Liver (tissue), 9 donors: ENCODE data around the gene PIGR. TPM values are rescaled to one million over a fixed set of nuclear protein-coding genes. Genes with fewer than 3 reads are reported as not detected.

ENCODE experiments used
- DNase-seq: peaks from one replicate; pipeline ENCODE4 v3.0.0-alpha.2; 2017; ENCODE audit warnings: low spot score
- H3K27ac ChIP-seq, 2 donors: one replicate each; pipeline ENCODE4 v1.7.0; 2013; ENCODE audit warnings: inconsistent platforms in 2 of 2, low read length in 2 of 2, control low read depth in 1 of 2, low read depth in 1 of 2, mild to moderate bottlenecking in 1 of 2
- H3K27me3 ChIP-seq, 4 donors: one replicate each; pipeline versions ENCODE4 v1.6.1 to v1.7.0; 2013; ENCODE audit warnings: low read length in 3 of 4, inconsistent platforms in 1 of 4, mild to moderate bottlenecking in 1 of 4, moderate library complexity in 1 of 4; ENCODE audit not compliant: control insufficient read depth in 4 of 4, insufficient read depth in 4 of 4
- H3K36me3 ChIP-seq, 4 donors: one replicate each; pipeline versions ENCODE4 v1.6.1 to v1.7.0; 2013; ENCODE audit warnings: low read length in 3 of 4, mild to moderate bottlenecking in 3 of 4, low read depth in 1 of 4, moderate library complexity in 1 of 4; ENCODE audit not compliant: control insufficient read depth in 4 of 4, insufficient read depth in 3 of 4
- H3K4me1 ChIP-seq, 4 donors: one replicate each; pipeline versions ENCODE4 v1.6.1 to v1.7.0; 2013; ENCODE audit warnings: low read length in 3 of 4, mild to moderate bottlenecking in 3 of 4, moderate library complexity in 1 of 4; ENCODE audit not compliant: control insufficient read depth in 4 of 4, insufficient read depth in 4 of 4
- H3K4me3 ChIP-seq, 3 donors: one replicate each; pipeline versions ENCODE4 v1.6.1 to v1.7.0; 2013; ENCODE audit warnings: low read length in 3 of 3, control low read depth in 1 of 3, low read depth in 1 of 3, mild to moderate bottlenecking in 1 of 3
- H3K9ac ChIP-seq, 2 donors: one replicate each; pipeline ENCODE4 v1.7.0; 2013; ENCODE audit warnings: low read length in 2 of 2, mild to moderate bottlenecking in 2 of 2, moderate library complexity in 2 of 2, control low read depth in 1 of 2, low read depth in 1 of 2
- H3K9me3 ChIP-seq, 4 donors: one replicate each; pipeline versions ENCODE4 v1.6.1 to v1.7.0; 2013; ENCODE audit warnings: low read length in 3 of 4; ENCODE audit not compliant: control insufficient read depth in 4 of 4
- EGR1 ChIP-seq, 2 donors: IDR thresholded peaks; 2 replicates each; pipeline ENCODE4 v1.6.1; 2016 to 2018; ENCODE audit warnings: antibody characterized with exemption in 2 of 2, low read depth in 2 of 2
- FOXA1 ChIP-seq: IDR thresholded peaks from 2 replicates; pipeline ENCODE4 v1.6.1; 2016; ENCODE audit warnings: antibody characterized with exemption
- FOXA2 ChIP-seq: IDR thresholded peaks from 2 replicates; pipeline ENCODE4 v1.6.1; 2016; ENCODE audit warnings: antibody characterized with exemption
- GABPA ChIP-seq, 2 donors: IDR thresholded peaks in 1 of 2; conservative IDR thresholded peaks in 1 of 2; 2 replicates each; pipeline ENCODE4 v1.6.1; 2016; ENCODE audit warnings: antibody characterized with exemption in 2 of 2, mild to moderate bottlenecking in 1 of 2, moderate library complexity in 1 of 2
- HNF4A ChIP-seq, 2 donors: conservative IDR thresholded peaks; 2 replicates each; pipeline ENCODE4 v1.6.1; 2016; ENCODE audit warnings: antibody characterized with exemption in 2 of 2, mild to moderate bottlenecking in 2 of 2
- HNF4G ChIP-seq: IDR thresholded peaks from 2 replicates; pipeline ENCODE4 v1.6.1; 2016; ENCODE audit warnings: antibody characterized with exemption
- JUND ChIP-seq, 2 donors: IDR thresholded peaks; 2 replicates each; pipeline ENCODE4 v1.6.1; 2016; ENCODE audit warnings: antibody characterized with exemption in 2 of 2
- NR2F2 ChIP-seq: IDR thresholded peaks from 2 replicates; pipeline ENCODE4 v1.6.1; 2016; ENCODE audit warnings: antibody characterized with exemption
- RAD21 ChIP-seq, 2 donors: IDR thresholded peaks; 2 replicates each; pipeline ENCODE4 v1.6.1; 2016; ENCODE audit warnings: antibody characterized with exemption in 2 of 2, mild to moderate bottlenecking in 2 of 2
- RXRA ChIP-seq, 2 donors: IDR thresholded peaks; 2 replicates each; pipeline ENCODE4 v1.6.1; 2017 to 2018; ENCODE audit warnings: antibody characterized with exemption in 2 of 2, mild to moderate bottlenecking in 1 of 2
- SP1 ChIP-seq: IDR thresholded peaks from 2 replicates; pipeline ENCODE4 v1.6.1; 2018; ENCODE audit warnings: antibody characterized with exemption, mild to moderate bottlenecking
- TAF1 ChIP-seq: conservative IDR thresholded peaks from 2 replicates; pipeline ENCODE4 v1.6.1; 2016; ENCODE audit warnings: antibody characterized with exemption, mild to moderate bottlenecking
- YY1 ChIP-seq: IDR thresholded peaks from 2 replicates; pipeline ENCODE4 v1.6.1; 2016; ENCODE audit warnings: antibody characterized with exemption, mild to moderate bottlenecking
- WGBS: extraction: QIAGEN DNeasy Blood & Tissue Kit; methylation state at CpG from one replicate; pipeline ENCODE4 v1.1.7; 2013; 5-methylcytosine and 5-hydroxymethylcytosine counted together
- polyA plus RNA-seq, 2 donors: library from polyadenylated mRNA; stranded (reverse) in 1 of 2; unstranded in 1 of 2; fragments of 200-250 nt in 1 of 2; fragments of >200 nt in 1 of 2; fragmentation: Nextera tagmentation in 1 of 2; extraction: Ambion mirVana in 1 of 2; gene quantifications; one replicate each; pipeline versions ENCODE4 v1.2.1 to v1.2.3, GENCODE V29; 2013 to 2015
- total RNA-seq, 2 donors: library from RNA; depleted of rRNA; stranded (reverse); fragments of >200 nt; gene quantifications; one replicate each; pipeline ENCODE4 v1.2.3, GENCODE V29; 2014
- TF ChIP-seq, protein P1 (sequence below): fragments of 150-350 bp; IDR thresholded peaks from 2 replicates; pipeline ENCODE4 v1.5.1; 2017; ENCODE audit warnings: improper control_type of control experiment, low read depth, low read length; ENCODE audit not compliant: missing input control
- TF ChIP-seq, protein P2 (sequence below): IDR thresholded peaks from 2 replicates; pipeline ENCODE4 v1.6.1; 2016; ENCODE audit warnings: antibody characterized with exemption
- TF ChIP-seq, protein P3 (sequence below): IDR thresholded peaks from 2 replicates; pipeline ENCODE4 v1.6.1; 2016; ENCODE audit warnings: antibody characterized with exemption
- TF ChIP-seq, protein P4 (sequence below): IDR thresholded peaks from 2 replicates; pipeline ENCODE4 v1.6.1; 2016; ENCODE audit warnings: antibody characterized with exemption
- donor health status: healthy.
- donor health status: healthy.
- donor health status: healthy.
- donor health status: healthy.
- donor health status: healthy.

PIGR gene
- total and polyA plus RNA-seq, 4 donors: 0.09 to 43.3 (median 14.1) TPM

DNA sequence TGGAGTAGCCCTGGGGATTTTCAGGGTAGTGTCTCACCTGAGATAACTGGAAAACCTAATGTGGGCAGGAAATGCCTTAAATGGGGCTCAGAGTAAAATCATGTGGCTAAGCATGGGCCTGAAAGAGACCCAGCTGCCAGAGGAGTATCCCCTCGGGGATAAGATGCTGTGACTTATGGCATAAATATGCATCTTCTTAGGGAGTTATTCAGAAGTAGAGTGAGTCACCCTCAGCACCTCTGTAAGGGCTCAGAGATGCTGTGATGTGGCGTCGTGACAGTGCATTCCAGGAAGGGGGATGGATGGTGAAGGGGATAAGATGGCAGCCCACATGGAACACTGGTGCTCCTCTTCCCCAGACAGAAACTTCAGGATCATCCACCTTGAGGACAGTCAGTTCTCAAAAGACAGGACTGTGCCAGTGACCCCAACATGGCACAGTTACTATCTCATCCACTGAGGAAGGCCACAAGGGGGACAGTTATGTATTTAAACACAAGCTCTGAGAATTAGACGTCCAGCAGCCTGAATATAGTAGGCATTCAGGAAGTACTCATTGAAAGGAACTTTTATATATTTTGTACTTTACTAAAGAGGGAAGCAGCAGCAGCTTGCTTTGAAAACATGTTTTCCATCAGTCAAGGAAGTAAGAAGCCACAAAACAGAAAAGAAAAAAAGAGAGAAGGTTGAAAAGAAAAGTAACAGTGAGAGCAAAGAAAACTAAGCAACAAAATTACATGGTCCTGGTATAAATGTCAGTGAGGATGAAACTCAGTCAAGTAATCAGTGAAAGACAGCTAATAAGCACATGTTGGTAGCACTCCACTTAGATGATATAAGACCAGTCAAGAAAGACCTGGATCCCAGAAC lies 40.7 kb downstream of the PIGR start:
- Histone ChIP-seq H3K36me3 (no peaks in the 10 kb centered on the region), H3K4me1 (peaks cover 0 to 14% (median 13%) of the 10 kb centered on the region in 4 donors)

DNA sequence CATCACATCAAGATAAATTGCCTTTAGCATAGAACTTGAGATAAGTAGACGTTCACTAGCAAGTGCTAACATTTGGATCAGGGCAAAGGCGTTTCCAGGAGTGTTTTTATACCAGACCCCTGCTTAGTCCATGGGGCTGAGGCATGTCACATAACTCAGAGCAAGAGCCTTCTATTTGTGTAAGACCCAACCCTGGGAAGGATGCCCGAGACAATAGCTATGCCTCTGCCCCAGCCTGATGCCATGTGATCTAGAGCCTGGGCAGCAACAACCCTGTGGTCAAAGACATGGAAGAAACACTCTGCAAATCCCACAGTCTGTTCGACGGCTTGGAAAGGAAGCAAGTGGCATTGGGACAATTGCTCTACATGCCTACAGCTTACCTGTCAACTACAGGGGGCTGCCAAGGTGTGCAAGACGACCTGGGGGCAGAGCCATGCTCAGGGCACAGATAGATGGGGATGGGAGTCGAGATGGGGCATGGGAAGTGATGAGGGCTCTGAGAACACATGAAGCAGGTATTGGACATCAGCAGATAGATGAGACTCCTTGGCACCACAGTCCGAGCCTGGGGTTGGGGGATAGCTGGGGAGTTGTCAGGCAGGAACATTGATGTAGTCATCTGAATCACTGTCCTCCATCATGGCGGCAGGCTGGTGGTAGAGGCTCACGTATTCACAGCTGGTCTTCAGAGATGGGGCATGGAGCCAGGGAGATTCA lies 41.7 kb downstream of the PIGR start:
- H3K4me1 ChIP-seq: peaks cover 0 to 9% (median 5%) of the 10 kb centered on the region in 4 donors
- 81% methylated on average over 10 of the region's 10 CpGs for WGBS
- no peak for TF ChIP-seq HNF4A (conservative IDR thresholded peaks at IDR 0.05)
- TF ChIP-seq SP1: no peak
- TF ChIP-seq RXRA (IDR thresholded peaks at IDR 0.05): no peak
- TF ChIP-seq FOXA2: no peak
- TF ChIP-seq RAD21 (IDR thresholded peaks at IDR 0.05): no peak
- no peak for TF ChIP-seq JUND (IDR thresholded peaks at IDR 0.05)
- TF ChIP-seq, protein P1, sequence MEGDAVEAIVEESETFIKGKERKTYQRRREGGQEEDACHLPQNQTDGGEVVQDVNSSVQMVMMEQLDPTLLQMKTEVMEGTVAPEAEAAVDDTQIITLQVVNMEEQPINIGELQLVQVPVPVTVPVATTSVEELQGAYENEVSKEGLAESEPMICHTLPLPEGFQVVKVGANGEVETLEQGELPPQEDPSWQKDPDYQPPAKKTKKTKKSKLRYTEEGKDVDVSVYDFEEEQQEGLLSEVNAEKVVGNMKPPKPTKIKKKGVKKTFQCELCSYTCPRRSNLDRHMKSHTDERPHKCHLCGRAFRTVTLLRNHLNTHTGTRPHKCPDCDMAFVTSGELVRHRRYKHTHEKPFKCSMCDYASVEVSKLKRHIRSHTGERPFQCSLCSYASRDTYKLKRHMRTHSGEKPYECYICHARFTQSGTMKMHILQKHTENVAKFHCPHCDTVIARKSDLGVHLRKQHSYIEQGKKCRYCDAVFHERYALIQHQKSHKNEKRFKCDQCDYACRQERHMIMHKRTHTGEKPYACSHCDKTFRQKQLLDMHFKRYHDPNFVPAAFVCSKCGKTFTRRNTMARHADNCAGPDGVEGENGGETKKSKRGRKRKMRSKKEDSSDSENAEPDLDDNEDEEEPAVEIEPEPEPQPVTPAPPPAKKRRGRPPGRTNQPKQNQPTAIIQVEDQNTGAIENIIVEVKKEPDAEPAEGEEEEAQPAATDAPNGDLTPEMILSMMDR: no peak
- TF ChIP-seq GABPA (IDR thresholded peaks at IDR 0.05 in 1 of 2, conservative IDR thresholded peaks at IDR 0.05 in 1 of 2): no peak
- no peak for TF ChIP-seq NR2F2
- TF ChIP-seq, protein P2, sequence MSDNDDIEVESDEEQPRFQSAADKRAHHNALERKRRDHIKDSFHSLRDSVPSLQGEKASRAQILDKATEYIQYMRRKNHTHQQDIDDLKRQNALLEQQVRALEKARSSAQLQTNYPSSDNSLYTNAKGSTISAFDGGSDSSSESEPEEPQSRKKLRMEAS: no peak
- TF ChIP-seq, protein P3, sequence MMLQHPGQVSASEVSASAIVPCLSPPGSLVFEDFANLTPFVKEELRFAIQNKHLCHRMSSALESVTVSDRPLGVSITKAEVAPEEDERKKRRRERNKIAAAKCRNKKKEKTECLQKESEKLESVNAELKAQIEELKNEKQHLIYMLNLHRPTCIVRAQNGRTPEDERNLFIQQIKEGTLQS: no peak

More for the DNA sequence above, 40.7 kb downstream of the PIGR start:
- 83% methylated on average over 4 of the region's 4 CpGs for WGBS
- no peak for TF ChIP-seq JUND (IDR thresholded peaks at IDR 0.05)
- TF ChIP-seq FOXA1: no peak
- TF ChIP-seq FOXA2: no peak
- TF ChIP-seq, protein P2: no peak
- TF ChIP-seq, protein P1: no peak
- TF ChIP-seq, protein P4, sequence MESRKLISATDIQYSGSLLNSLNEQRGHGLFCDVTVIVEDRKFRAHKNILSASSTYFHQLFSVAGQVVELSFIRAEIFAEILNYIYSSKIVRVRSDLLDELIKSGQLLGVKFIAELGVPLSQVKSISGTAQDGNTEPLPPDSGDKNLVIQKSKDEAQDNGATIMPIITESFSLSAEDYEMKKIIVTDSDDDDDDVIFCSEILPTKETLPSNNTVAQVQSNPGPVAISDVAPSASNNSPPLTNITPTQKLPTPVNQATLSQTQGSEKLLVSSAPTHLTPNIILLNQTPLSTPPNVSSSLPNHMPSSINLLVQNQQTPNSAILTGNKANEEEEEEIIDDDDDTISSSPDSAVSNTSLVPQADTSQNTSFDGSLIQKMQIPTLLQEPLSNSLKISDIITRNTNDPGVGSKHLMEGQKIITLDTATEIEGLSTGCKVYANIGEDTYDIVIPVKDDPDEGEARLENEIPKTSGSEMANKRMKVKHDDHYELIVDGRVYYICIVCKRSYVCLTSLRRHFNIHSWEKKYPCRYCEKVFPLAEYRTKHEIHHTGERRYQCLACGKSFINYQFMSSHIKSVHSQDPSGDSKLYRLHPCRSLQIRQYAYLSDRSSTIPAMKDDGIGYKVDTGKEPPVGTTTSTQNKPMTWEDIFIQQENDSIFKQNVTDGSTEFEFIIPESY: no peak
- no peak for TF ChIP-seq HNF4G
- no peak for TF ChIP-seq TAF1
- no peak for TF ChIP-seq GABPA (IDR thresholded peaks at IDR 0.05 in 1 of 2, conservative IDR thresholded peaks at IDR 0.05 in 1 of 2)
- TF ChIP-seq, protein P3: no peak
- no peak for TF ChIP-seq HNF4A (conservative IDR thresholded peaks at IDR 0.05)
- no peak for TF ChIP-seq EGR1 (IDR thresholded peaks at IDR 0.05; ENCODE audit: low read depth in 2 of 2)
- no peak for TF ChIP-seq YY1
- no peak for TF ChIP-seq RXRA (IDR thresholded peaks at IDR 0.05)
- no peak for TF ChIP-seq SP1
- DNase-seq: no peak
- H3K9ac ChIP-seq: no peak overlapping the region
- H3K4me3 ChIP-seq: no peak overlapping the region
- H3K27me3 ChIP-seq: no peaks in the 10 kb centered on the region
- no peaks in the 10 kb centered on the region for H3K9me3 ChIP-seq
- no peak overlapping the region for H3K27ac ChIP-seq

More for the DNA sequence above, 41.7 kb downstream of the PIGR start:
- DNase-seq: no peak
- no peak overlapping the region for H3K9ac ChIP-seq
- no peaks in the 10 kb centered on the region for H3K36me3 ChIP-seq
- no peak overlapping the region for H3K27ac ChIP-seq
- no peak overlapping the region for H3K4me3 ChIP-seq
- no peaks in the 10 kb centered on the region for H3K9me3 ChIP-seq
- H3K27me3 ChIP-seq: no peaks in the 10 kb centered on the region
